Transverse colon (tissue), 4 donors: Measurements from ENCODE around the gene LTA. TPM values are rescaled to one million over a fixed set of nuclear protein-coding genes. Genes with fewer than 3 reads are reported as not detected.

Experiments
- DNase-seq: peaks from one replicate; pipeline ENCODE4 v3.0.0-alpha.2; 2019
- H3K27ac ChIP-seq, 4 donors: fragments of 200-600 bp; sonication (generic); 2 replicates each; pipeline ENCODE4 v1.5.1; 2016 to 2018; ENCODE audit warnings: inconsistent platforms in 4 of 4
- H3K27me3 ChIP-seq: fragments of 200-600 bp; sonication (generic); 2 replicates; pipeline ENCODE4 v1.5.1; 2017; ENCODE audit warnings: inconsistent platforms
- H3K36me3 ChIP-seq, 4 donors: fragments of 200-600 bp; sonication (generic); 2 replicates each; pipeline ENCODE4 v1.5.1; 2017 to 2019; ENCODE audit warnings: inconsistent platforms in 4 of 4
- H3K4me1 ChIP-seq, 4 donors: fragments of 200-600 bp; sonication (generic); 2 replicates each; pipeline ENCODE4 v1.5.1; 2017 to 2020; ENCODE audit warnings: inconsistent platforms in 4 of 4
- H3K4me3 ChIP-seq, 4 donors: fragments of 200-600 bp; sonication (generic); 1 replicate in 1 of 4; 2 replicates in 3 of 4; pipeline versions ENCODE4 v1.5.1 to v1.6.1; 2017 to 2019; ENCODE audit warnings: inconsistent platforms in 4 of 4
- H3K9me3 ChIP-seq, 2 donors: fragments of 200-600 bp; sonication (generic); 2 replicates each; pipeline ENCODE4 v1.5.1; 2017 to 2019; ENCODE audit warnings: inconsistent platforms in 2 of 2
- EP300 ChIP-seq: sonication (generic); formaldehyde crosslinking; IDR thresholded peaks from one replicate; pipeline ENCODE4 v1.6.1; 2017; ENCODE audit warnings: antibody characterized with exemption, low read depth
- POLR2A ChIP-seq: fragments of 450-650 bp; IDR thresholded peaks from one replicate; pipeline ENCODE4 v1.6.1; 2016; ENCODE audit warnings: antibody characterized with exemption, mild to moderate bottlenecking, moderate library complexity
- POLR2AphosphoS5 ChIP-seq, 3 donors: sonication (generic); formaldehyde crosslinking; IDR thresholded peaks; one replicate each; pipeline ENCODE4 v1.6.1; 2016; ENCODE audit warnings: antibody characterized with exemption in 3 of 3
- WGBS, 2 donors: methylation state at CpG; one replicate each; pipeline ENCODE4 v1.1.5; 2018; ENCODE audit warnings: low coverage in 1 of 2; 5-methylcytosine and 5-hydroxymethylcytosine counted together
- in situ Hi-C, 4 donors: fragments of 200-750 bp; cut with MboI; loops; one replicate each; pipeline versions ENCODE4 v1.15.0 to v1.15.1; 2017; ENCODE audit warnings: low sequenced_read_pairs in 3 of 4, low pct_ligation_motif_present in 1 of 4, low pct_unique_long_range_greater_than_20kb in 1 of 4
- intact Hi-C: fragments of 100-400 bp; cut with DNase I; formaldehyde crosslinking; loops from one replicate; pipeline ENCODE4 v1.15.1; 2023; ENCODE audit warnings: low total_unique reads
- total RNA-seq, 4 donors: library from RNA; depleted of rRNA; stranded (reverse); fragments of >200 nt; gene quantifications; one replicate each; pipeline ENCODE4 v1.1.0, GENCODE V29; 2016
- TF ChIP-seq, protein P1 (sequence below), 5 experiments: fragments of 200-600 bp in 3 of 5; fragments of 450-650 bp in 2 of 5; sonication (generic) in 3 of 5; IDR thresholded peaks; 1 replicate in 2 of 5; 2 replicates in 3 of 5; pipeline ENCODE4 v1.5.1; 2016 to 2017; ENCODE audit warnings: antibody characterized with exemption in 5 of 5, inconsistent platforms in 3 of 5, mild to moderate bottlenecking in 2 of 5, moderate library complexity in 1 of 5

Gene LTA
- total RNA-seq, 4 donors from 2014 or later, result not detected

DNA sequence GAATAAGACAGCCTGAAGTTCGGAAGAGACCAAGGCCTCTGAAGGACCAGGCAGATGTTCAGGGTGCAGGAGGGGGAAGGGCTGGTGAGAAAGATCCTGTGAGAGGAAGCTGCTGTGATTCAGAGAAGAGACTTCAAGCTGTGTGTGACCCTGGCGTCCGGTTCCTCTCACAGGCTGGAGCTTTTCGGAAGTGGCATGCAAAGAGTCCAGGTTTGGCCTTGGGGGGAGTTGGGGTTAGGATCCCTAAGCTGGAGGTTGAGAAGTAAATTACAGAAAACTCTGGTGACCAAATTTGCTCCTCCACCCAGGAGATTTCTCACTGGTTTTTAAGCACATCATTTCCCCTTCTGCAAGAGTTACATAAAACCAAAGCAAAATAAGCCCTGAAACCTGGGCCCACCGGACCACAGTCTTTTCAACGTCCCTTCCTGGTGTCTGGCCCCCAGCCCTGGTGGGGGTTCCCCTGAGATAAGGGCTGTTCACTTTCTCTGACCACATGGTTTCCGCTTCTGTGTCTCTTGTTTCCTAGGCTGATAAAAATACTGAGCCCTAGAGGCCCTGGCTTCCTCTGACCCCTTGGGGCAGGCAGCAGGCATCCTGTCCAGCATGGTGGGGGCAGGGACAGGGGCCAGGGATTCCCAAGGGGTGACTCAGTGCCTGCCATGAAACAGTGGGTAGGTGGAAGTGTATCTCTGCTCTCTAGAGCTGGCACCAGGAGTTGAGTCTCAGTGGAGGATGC, 12.0 kb upstream of the LTA start:
- intact Hi-C loops, result no loop called here
- peaks cover 0 to 14% (median 6%) of the 10 kb centered on the region in 4 donors for H3K36me3 ChIP-seq

DNA sequence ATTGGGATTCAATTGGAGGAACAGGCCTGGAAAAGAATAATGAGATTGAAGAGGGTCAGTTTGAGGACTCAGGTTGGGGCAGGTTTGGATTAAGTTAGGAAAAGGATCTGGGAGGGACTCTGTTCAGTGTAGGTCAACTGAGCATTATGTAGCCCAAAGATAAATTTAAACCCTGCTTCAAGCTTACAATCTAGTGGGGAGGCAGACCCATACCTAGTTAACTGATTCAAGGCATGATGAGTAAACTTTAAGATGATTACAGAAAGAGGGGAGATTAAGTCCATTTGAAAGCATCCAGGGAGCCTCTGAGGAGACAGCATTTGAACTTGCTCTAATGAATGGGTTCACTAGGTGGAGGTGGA, 11.4 kb upstream of the LTA start:
- H3K36me3 ChIP-seq, result peaks cover 0 to 14% (median 6%) of the 10 kb centered on the region in 4 donors
- no peaks in the 10 kb centered on the region for H3K27me3 ChIP-seq
- H3K4me3 ChIP-seq, result no peak overlapping the region
- intact Hi-C loops (no loop called here), in situ Hi-C loops (no loop called here)
- TF ChIP-seq POLR2A (no peak), POLR2AphosphoS5 (IDR thresholded peaks at IDR 0.05) (no peak), EP300 (no peak)
- TF ChIP-seq, protein P1, sequence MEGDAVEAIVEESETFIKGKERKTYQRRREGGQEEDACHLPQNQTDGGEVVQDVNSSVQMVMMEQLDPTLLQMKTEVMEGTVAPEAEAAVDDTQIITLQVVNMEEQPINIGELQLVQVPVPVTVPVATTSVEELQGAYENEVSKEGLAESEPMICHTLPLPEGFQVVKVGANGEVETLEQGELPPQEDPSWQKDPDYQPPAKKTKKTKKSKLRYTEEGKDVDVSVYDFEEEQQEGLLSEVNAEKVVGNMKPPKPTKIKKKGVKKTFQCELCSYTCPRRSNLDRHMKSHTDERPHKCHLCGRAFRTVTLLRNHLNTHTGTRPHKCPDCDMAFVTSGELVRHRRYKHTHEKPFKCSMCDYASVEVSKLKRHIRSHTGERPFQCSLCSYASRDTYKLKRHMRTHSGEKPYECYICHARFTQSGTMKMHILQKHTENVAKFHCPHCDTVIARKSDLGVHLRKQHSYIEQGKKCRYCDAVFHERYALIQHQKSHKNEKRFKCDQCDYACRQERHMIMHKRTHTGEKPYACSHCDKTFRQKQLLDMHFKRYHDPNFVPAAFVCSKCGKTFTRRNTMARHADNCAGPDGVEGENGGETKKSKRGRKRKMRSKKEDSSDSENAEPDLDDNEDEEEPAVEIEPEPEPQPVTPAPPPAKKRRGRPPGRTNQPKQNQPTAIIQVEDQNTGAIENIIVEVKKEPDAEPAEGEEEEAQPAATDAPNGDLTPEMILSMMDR (IDR thresholded peaks at IDR 0.05), result no peak
- no peak for DNase-seq
- no peaks in the 10 kb centered on the region for H3K9me3 ChIP-seq
- H3K4me1 ChIP-seq, result peaks cover 0 to 35% (median 7%) of the 10 kb centered on the region in 4 donors
- H3K27ac ChIP-seq, result peak overlapping the region; percentile 32 to 69 (median 63)

More for the DNA sequence above, 12.0 kb upstream of the LTA start:
- TF ChIP-seq, protein P1 (IDR thresholded peaks at IDR 0.05), result no peak
- TF ChIP-seq EP300 (no peak), POLR2A (no peak), POLR2AphosphoS5 (IDR thresholded peaks at IDR 0.05) (peak in 1 of 3 donors; percentile 15)
- peak overlapping the region; percentile 32 to 69 (median 63) for H3K27ac ChIP-seq
- WGBS, 2 donors, result 67% methylated on average over 7 of the region's 7 CpGs; no CpG with 5 or more reads in 1 of the 2 donors
- H3K4me3 ChIP-seq, result no peak overlapping the region
- in situ Hi-C loops, result no loop called here
- no peaks in the 10 kb centered on the region for H3K9me3 ChIP-seq
- H3K4me1 ChIP-seq, result peaks cover 0 to 35% (median 7%) of the 10 kb centered on the region in 4 donors
- H3K27me3 ChIP-seq, result no peaks in the 10 kb centered on the region
- DNase-seq, result peak; percentile 56

DNA sequence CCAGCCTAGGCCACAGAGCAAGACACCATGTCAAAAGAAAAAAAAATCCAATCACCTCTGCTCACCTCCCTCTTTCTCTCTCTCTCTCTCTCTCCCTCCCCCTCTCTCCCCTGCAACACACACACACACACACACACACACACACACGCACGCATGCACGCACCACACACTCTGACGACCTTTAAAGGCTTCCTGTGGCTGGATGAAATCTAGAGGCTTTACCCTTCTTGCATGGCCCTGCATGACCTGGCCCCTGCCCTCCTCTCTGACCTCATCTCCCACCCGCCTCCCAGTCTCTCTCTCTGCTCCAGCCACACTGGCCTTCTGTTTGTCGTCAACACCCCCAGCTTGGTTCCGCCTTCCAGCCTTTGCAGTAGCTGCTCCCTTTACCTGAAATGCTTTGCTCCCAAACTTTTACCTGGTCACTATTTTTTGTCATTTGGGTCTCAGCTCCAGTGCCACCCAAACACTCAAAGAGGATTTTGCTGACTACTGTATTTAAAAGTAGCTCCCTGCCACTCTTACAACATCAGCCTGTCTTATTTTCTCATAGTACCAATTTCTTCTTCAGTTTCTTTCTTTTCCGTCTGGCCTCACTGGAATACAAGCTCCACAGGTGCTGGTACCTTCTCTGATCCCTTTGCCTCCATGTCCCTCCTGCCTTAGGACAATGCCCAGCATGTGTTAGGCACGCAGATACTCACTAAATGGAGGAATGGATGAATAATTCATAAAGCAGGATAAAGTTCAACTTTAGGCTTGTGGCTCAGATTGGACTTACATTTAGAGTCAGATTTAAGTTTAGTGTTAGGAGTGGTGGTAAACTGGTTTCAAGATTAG, 4.3 kb upstream of the LTA start:
- in situ Hi-C loops, result no loop called here
- TF ChIP-seq, protein P1 (IDR thresholded peaks at IDR 0.05), result no peak
- Histone ChIP-seq H3K4me1 (peaks cover 0 to 5% (median 0%) of the 10 kb centered on the region in 4 donors), H3K4me3 (no peak overlapping the region), H3K27me3 (peaks cover 5% of the 10 kb centered on the region), H3K36me3 (no peaks in the 10 kb centered on the region), H3K27ac (no peak overlapping the region), H3K9me3 (no peaks in the 10 kb centered on the region)
- DNase-seq, result no peak
- intact Hi-C loops, result no loop called here
- WGBS, 2 donors, result 38 to 44% methylated on average over 1 to 9 of the region's 9 CpGs

DNA sequence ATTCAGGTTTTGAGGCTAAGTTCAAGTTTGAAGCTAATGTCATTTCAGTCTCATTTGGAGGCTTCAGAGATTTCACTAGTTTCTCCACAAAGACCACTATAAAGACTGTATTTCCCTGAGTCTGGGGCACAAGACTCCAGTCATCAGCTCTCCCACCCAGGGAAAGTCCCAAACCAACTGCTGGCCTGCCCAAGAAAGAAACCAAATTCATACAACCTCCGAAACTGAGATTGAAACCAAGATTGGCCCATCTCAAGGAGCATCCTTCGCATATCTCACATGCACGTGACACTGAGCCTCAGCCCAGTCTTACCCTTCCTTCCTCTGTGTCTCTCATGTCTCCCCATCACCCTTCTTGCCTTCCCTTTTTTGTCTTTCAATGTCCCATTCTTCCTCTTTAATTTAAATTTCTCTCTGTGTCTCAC, 3.5 kb upstream of the LTA start:
- peaks cover 0 to 5% (median 0%) of the 10 kb centered on the region in 4 donors for H3K4me1 ChIP-seq
- TF ChIP-seq EP300, result no peak
- TF ChIP-seq POLR2A, result no peak
- TF ChIP-seq POLR2AphosphoS5 (IDR thresholded peaks at IDR 0.05), result no peak
- TF ChIP-seq, protein P1 (IDR thresholded peaks at IDR 0.05), result no peak
- no peaks in the 10 kb centered on the region for H3K36me3 ChIP-seq
- no peak overlapping the region for H3K27ac ChIP-seq
- DNase-seq, result peak; percentile 55
- no peaks in the 10 kb centered on the region for H3K9me3 ChIP-seq
- H3K27me3 ChIP-seq, result peaks cover 5% of the 10 kb centered on the region
- no peak overlapping the region for H3K4me3 ChIP-seq
- 43 to 64% methylated on average over 2 to 3 of the region's 3 CpGs for WGBS, 2 donors
- intact Hi-C loops (no loop called here), in situ Hi-C loops (no loop called here)
